ENCODE data around the gene CADM4.
A peak's percentile ranks its signal among the peaks of the same experiment; 100 is the strongest.

- TF ChIP-seq, protein P1, sequence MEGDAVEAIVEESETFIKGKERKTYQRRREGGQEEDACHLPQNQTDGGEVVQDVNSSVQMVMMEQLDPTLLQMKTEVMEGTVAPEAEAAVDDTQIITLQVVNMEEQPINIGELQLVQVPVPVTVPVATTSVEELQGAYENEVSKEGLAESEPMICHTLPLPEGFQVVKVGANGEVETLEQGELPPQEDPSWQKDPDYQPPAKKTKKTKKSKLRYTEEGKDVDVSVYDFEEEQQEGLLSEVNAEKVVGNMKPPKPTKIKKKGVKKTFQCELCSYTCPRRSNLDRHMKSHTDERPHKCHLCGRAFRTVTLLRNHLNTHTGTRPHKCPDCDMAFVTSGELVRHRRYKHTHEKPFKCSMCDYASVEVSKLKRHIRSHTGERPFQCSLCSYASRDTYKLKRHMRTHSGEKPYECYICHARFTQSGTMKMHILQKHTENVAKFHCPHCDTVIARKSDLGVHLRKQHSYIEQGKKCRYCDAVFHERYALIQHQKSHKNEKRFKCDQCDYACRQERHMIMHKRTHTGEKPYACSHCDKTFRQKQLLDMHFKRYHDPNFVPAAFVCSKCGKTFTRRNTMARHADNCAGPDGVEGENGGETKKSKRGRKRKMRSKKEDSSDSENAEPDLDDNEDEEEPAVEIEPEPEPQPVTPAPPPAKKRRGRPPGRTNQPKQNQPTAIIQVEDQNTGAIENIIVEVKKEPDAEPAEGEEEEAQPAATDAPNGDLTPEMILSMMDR (IDR thresholded peaks at IDR 0.05): peak; percentile 70
- TF ChIP-seq SMC3 (IDR thresholded peaks at IDR 0.05; ENCODE audit: low read depth, low read length): peak; percentile 64
- TF ChIP-seq MAX (IDR thresholded peaks at IDR 0.05; ENCODE audit: low read depth): no peak
- no peak for TF ChIP-seq FOXM1 (IDR thresholded peaks at IDR 0.05; ENCODE audit: low read depth)
- no peak for TF ChIP-seq FOSL2 (IDR thresholded peaks at IDR 0.05; ENCODE audit: borderline replicate concordance, low read depth)
- TF ChIP-seq USF1 (IDR thresholded peaks at IDR 0.05; ENCODE audit: borderline replicate concordance, low read depth): no peak
These were observed 12.3 kb upstream of the CADM4 start for GRCh38 chr19:43651758-43652545.
